SK-N-MC (cell line): ENCODE measurements around the gene DPP7.

Source experiments
- FOXP2 ChIP-seq: optimal IDR thresholded peaks from 2 replicates; pipeline ENCODE3; 2011; ENCODE audit warnings: mild to moderate bottlenecking, moderate library complexity; ENCODE audit not compliant: insufficient read depth; ENCODE audit errors: extremely low read length, control extremely low read depth
- POLR2AphosphoS5 ChIP-seq: IDR thresholded peaks from 2 replicates; pipeline ENCODE4 v1.6.1; 2012; ENCODE audit warnings: mild to moderate bottlenecking, low read depth, low read length, borderline replicate concordance

DNA sequence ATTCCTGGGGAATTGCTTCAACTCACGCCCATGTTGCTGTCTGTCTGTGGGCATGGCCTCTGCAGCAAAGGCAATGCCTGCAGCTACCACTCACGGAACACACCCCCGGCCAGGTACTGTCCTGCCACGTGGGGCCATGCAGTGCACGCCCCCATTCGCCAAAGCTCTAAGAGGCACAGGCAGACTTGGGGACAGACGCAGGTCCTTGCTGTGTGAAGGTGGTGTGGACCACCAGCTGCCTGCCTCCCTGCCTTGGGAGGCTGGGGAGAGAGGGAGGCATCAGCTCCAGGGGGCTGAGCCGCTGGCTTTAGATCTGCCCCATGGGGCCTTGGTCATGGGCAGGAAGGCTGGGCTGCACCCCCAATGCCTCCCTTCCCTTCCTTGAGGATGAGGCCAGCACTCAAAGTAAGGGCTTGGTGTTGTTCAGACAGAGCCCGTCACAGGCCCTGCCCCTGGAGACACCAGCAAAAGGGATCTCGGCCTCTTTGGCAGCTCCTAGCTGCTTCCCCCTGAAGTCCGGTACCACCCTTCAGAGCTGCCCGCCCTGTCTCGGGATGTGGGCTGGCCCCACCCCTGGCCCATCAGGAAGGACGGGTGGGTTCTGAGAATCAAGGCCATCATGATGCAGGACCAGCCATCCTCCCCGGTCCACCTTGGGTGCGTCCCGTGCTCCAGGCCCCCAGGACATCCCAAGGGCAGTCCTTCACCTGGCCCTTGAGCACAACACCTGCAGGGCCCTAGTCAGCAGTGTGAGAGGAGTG lies 26.7 kb upstream of the DPP7 start:
- TF ChIP-seq POLR2AphosphoS5 = no peak
- TF ChIP-seq FOXP2 = no peak
